GM23338 (cell line): ENCODE results near the gene TRAPPC2B. TPM values are rescaled to one million over a fixed set of nuclear protein-coding genes. Genes with fewer than 3 reads are reported as not detected.

Experiments
- ATAC-seq: fragments of 200-7000 bp; cut with Tn5 transposase; 3 replicates; pipeline ENCODE4 v1.9.1; 2020
- DNase-seq: peaks from one replicate; pipeline ENCODE4 v3.0.0-alpha.2; 2015; ENCODE audit warnings: low spot score
- H2AFZ ChIP-seq: fragments of 200-600 bp; sonication (generic); 2 replicates; pipeline ENCODE4 v1.8.0; 2016; ENCODE audit warnings: antibody characterized with exemption, mild to moderate bottlenecking, moderate library complexity
- H3F3A ChIP-seq: fragments of 200-600 bp; sonication (generic); replicated peaks from 2 replicates; pipeline ENCODE4 v1.8.0; 2017; ENCODE audit warnings: antibody characterized with exemption, mixed run types, low read depth
- H3K27ac ChIP-seq: fragments of 200-600 bp; sonication (generic); 2 replicates; pipeline ENCODE4 v1.6.1; 2016; ENCODE audit warnings: low read depth
- H3K27me3 ChIP-seq: fragments of 200-600 bp; sonication (generic); 2 replicates; pipeline ENCODE4 v1.8.0; 2016; ENCODE audit warnings: mild to moderate bottlenecking, mixed run types, moderate library complexity; ENCODE audit not compliant: insufficient read depth
- H3K36me3 ChIP-seq: fragments of 200-600 bp; sonication (generic); 2 replicates; pipeline ENCODE4 v1.8.0; 2016; ENCODE audit warnings: mild to moderate bottlenecking; ENCODE audit not compliant: insufficient read depth
- H3K4me1 ChIP-seq: fragments of 200-600 bp; sonication (generic); 2 replicates; pipeline ENCODE4 v1.8.0; 2016; ENCODE audit warnings: mild to moderate bottlenecking, moderate library complexity; ENCODE audit not compliant: insufficient read depth
- H3K4me2 ChIP-seq: fragments of 200-600 bp; sonication (generic); 2 replicates; pipeline ENCODE4 v1.7.1; 2017; ENCODE audit warnings: mixed run types
- H3K4me3 ChIP-seq: fragments of 200-600 bp; sonication (generic); 2 replicates; pipeline ENCODE4 v1.6.1; 2016; ENCODE audit warnings: mixed run types
- H3K79me2 ChIP-seq: fragments of 200-600 bp; sonication (generic); replicated peaks from 2 replicates; pipeline ENCODE4 v1.8.0; 2017; ENCODE audit warnings: mild to moderate bottlenecking; ENCODE audit not compliant: insufficient read depth
- H3K9me2 ChIP-seq: fragments of 200-600 bp; sonication (generic); 2 replicates; pipeline ENCODE4 v1.8.0; 2017; ENCODE audit not compliant: insufficient read depth
- H4K20me1 ChIP-seq: fragments of 200-600 bp; sonication (generic); replicated peaks from 2 replicates; pipeline ENCODE4 v1.8.0; 2017; ENCODE audit warnings: mild to moderate bottlenecking; ENCODE audit not compliant: insufficient read depth
- H3K27ac Mint-ChIP-seq: 2 replicates; pipeline ENCODE4 v1.8.0; 2020; ENCODE audit warnings: inconsistent platforms, mild to moderate bottlenecking, moderate library complexity, mixed read lengths
- H3K27me3 Mint-ChIP-seq: 3 replicates; pipeline ENCODE4 v1.8.0; 2022; ENCODE audit warnings: low read depth, mild to moderate bottlenecking, moderate library complexity, mixed read lengths, inconsistent platforms; ENCODE audit not compliant: insufficient read depth, poor library complexity
- H3K36me3 Mint-ChIP-seq: 3 replicates; pipeline ENCODE4 v1.8.0; 2021; ENCODE audit warnings: low read depth, mild to moderate bottlenecking, inconsistent platforms, moderate library complexity, mixed read lengths
- H3K4me1 Mint-ChIP-seq: 3 replicates; pipeline ENCODE4 v1.8.0; 2020; ENCODE audit warnings: mild to moderate bottlenecking, inconsistent platforms, mixed read lengths
- H3K4me3 Mint-ChIP-seq: 3 replicates; pipeline ENCODE4 v1.8.0; 2021; ENCODE audit warnings: moderate library complexity, mild to moderate bottlenecking, inconsistent platforms, mixed read lengths
- H3K9me3 Mint-ChIP-seq: 3 replicates; pipeline ENCODE4 v1.8.0; 2020; ENCODE audit warnings: moderate library complexity, mild to moderate bottlenecking, inconsistent platforms, mixed read lengths
- ETS1 ChIP-seq: IDR thresholded peaks from 2 replicates; pipeline ENCODE4 v1.6.1; 2016; ENCODE audit warnings: antibody characterized with exemption
- JUNB ChIP-seq: IDR thresholded peaks from one replicate; pipeline ENCODE4 v1.6.1; 2016; ENCODE audit warnings: antibody characterized with exemption; ENCODE audit not compliant: unreplicated experiment
- REST ChIP-seq: IDR thresholded peaks from one replicate; pipeline ENCODE4 v1.6.1; 2018; ENCODE audit warnings: antibody characterized with exemption; ENCODE audit not compliant: unreplicated experiment
- ZNF114 ChIP-seq: fragments of 250-450 bp; sonication (Bioruptor Pico); IDR thresholded peaks from 2 replicates; pipeline ENCODE4 v1.5.0; 2020; ENCODE audit warnings: mild to moderate bottlenecking, moderate library complexity
- polyA plus RNA-seq: library from polyadenylated mRNA; unstranded; fragments of >200 nt; fragmentation: Nextera tagmentation; extraction: Ambion mirVana; gene quantifications from 2 replicates; pipeline ENCODE4 v1.2.1, GENCODE V29; 2016
- total RNA-seq: library from RNA; depleted of rRNA; stranded (reverse); fragments of >200 nt; shearing (Covaris generic); gene quantifications from 2 replicates; pipeline ENCODE4 v1.2.3, GENCODE V29; 2014
- TF ChIP-seq, protein P1 (sequence below), 2 experiments: fragments of 200-600 bp in 1 of 2; sonication (generic) in 1 of 2; conservative IDR thresholded peaks; 2 replicates each; pipeline versions ENCODE4 v1.5.1 to v1.6.1; 2016 to 2017; ENCODE audit warnings: antibody characterized with exemption in 2 of 2, low read depth in 2 of 2, mild to moderate bottlenecking in 2 of 2, moderate library complexity in 1 of 2
- TF ChIP-seq, protein P2 (sequence below): fragments of 250-450 bp; sonication (Bioruptor Pico); IDR thresholded peaks from 2 replicates; pipeline ENCODE4 v1.5.0; 2020; ENCODE audit warnings: mild to moderate bottlenecking, moderate library complexity

Gene TRAPPC2B
- total and polyA plus RNA-seq, 2 experiments from 2014 or later: 17.1 to 55.2 TPM

DNA sequence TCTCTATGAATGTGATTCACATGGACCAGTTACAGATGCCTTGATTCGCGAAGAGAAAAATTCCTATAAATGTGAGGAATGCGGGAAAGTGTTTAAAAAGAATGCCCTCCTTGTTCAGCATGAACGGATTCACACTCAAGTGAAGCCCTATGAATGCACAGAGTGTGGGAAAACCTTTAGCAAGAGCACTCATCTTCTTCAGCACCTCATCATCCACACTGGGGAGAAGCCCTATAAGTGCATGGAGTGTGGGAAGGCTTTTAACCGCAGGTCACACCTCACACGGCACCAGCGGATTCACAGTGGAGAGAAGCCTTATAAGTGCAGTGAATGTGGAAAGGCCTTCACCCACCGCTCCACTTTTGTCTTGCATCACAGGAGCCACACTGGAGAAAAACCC is 35.4 kb upstream of the TRAPPC2B start (continued):
- TF ChIP-seq, protein P1, sequence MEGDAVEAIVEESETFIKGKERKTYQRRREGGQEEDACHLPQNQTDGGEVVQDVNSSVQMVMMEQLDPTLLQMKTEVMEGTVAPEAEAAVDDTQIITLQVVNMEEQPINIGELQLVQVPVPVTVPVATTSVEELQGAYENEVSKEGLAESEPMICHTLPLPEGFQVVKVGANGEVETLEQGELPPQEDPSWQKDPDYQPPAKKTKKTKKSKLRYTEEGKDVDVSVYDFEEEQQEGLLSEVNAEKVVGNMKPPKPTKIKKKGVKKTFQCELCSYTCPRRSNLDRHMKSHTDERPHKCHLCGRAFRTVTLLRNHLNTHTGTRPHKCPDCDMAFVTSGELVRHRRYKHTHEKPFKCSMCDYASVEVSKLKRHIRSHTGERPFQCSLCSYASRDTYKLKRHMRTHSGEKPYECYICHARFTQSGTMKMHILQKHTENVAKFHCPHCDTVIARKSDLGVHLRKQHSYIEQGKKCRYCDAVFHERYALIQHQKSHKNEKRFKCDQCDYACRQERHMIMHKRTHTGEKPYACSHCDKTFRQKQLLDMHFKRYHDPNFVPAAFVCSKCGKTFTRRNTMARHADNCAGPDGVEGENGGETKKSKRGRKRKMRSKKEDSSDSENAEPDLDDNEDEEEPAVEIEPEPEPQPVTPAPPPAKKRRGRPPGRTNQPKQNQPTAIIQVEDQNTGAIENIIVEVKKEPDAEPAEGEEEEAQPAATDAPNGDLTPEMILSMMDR (conservative IDR thresholded peaks at IDR 0.05; ENCODE audit: low read depth in 2 of 2): no peak

DNA sequence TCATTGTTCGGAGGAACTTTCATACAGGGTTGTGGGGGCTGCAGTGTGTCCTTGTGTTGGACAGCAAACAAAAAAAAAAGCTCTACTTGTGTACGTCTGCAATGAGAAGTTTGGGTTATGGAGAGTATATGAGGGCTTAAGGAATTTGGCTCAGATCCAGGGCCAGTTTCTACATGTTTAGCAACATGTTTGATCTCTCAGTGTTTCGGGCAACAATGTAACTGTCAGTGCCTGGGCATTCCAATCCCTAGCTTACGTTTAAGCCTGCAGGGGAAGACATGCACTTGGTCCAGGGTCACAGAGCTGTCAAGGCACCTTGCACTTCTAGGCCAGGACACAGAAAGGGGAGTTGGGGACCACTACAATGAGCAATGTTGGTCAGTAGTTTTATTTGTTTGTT is 29.2 kb upstream of the TRAPPC2B start:
- Histone ChIP-seq H3K27ac (no peak overlapping the region), H3K27me3 (no peaks in the 10 kb centered on the region), H3K4me1 (no peaks in the 10 kb centered on the region), H3K36me3 (no peaks in the 10 kb centered on the region; the same call in 1 of the 2 replicates), H3F3A (no peaks in the 10 kb centered on the region), H2AFZ (no peak overlapping the region), H4K20me1 (0 out of 2 replicates have a peak, but pooled peaks cover 6% of the 10 kb centered on the region), H3K79me2 (0 out of 2 replicates have a peak, but pooled peaks cover 5% of the 10 kb centered on the region), H3K9me2 (no peaks in the 10 kb centered on the region), H3K4me2 (no peak overlapping the region), H3K4me3 (no peak overlapping the region)
- H3K27me3 Mint-ChIP-seq: no peaks in the 10 kb centered on the region
- H3K4me1 Mint-ChIP-seq: no peaks in the 10 kb centered on the region; the same call in 2 of the 3 replicates
- TF ChIP-seq, protein P2, sequence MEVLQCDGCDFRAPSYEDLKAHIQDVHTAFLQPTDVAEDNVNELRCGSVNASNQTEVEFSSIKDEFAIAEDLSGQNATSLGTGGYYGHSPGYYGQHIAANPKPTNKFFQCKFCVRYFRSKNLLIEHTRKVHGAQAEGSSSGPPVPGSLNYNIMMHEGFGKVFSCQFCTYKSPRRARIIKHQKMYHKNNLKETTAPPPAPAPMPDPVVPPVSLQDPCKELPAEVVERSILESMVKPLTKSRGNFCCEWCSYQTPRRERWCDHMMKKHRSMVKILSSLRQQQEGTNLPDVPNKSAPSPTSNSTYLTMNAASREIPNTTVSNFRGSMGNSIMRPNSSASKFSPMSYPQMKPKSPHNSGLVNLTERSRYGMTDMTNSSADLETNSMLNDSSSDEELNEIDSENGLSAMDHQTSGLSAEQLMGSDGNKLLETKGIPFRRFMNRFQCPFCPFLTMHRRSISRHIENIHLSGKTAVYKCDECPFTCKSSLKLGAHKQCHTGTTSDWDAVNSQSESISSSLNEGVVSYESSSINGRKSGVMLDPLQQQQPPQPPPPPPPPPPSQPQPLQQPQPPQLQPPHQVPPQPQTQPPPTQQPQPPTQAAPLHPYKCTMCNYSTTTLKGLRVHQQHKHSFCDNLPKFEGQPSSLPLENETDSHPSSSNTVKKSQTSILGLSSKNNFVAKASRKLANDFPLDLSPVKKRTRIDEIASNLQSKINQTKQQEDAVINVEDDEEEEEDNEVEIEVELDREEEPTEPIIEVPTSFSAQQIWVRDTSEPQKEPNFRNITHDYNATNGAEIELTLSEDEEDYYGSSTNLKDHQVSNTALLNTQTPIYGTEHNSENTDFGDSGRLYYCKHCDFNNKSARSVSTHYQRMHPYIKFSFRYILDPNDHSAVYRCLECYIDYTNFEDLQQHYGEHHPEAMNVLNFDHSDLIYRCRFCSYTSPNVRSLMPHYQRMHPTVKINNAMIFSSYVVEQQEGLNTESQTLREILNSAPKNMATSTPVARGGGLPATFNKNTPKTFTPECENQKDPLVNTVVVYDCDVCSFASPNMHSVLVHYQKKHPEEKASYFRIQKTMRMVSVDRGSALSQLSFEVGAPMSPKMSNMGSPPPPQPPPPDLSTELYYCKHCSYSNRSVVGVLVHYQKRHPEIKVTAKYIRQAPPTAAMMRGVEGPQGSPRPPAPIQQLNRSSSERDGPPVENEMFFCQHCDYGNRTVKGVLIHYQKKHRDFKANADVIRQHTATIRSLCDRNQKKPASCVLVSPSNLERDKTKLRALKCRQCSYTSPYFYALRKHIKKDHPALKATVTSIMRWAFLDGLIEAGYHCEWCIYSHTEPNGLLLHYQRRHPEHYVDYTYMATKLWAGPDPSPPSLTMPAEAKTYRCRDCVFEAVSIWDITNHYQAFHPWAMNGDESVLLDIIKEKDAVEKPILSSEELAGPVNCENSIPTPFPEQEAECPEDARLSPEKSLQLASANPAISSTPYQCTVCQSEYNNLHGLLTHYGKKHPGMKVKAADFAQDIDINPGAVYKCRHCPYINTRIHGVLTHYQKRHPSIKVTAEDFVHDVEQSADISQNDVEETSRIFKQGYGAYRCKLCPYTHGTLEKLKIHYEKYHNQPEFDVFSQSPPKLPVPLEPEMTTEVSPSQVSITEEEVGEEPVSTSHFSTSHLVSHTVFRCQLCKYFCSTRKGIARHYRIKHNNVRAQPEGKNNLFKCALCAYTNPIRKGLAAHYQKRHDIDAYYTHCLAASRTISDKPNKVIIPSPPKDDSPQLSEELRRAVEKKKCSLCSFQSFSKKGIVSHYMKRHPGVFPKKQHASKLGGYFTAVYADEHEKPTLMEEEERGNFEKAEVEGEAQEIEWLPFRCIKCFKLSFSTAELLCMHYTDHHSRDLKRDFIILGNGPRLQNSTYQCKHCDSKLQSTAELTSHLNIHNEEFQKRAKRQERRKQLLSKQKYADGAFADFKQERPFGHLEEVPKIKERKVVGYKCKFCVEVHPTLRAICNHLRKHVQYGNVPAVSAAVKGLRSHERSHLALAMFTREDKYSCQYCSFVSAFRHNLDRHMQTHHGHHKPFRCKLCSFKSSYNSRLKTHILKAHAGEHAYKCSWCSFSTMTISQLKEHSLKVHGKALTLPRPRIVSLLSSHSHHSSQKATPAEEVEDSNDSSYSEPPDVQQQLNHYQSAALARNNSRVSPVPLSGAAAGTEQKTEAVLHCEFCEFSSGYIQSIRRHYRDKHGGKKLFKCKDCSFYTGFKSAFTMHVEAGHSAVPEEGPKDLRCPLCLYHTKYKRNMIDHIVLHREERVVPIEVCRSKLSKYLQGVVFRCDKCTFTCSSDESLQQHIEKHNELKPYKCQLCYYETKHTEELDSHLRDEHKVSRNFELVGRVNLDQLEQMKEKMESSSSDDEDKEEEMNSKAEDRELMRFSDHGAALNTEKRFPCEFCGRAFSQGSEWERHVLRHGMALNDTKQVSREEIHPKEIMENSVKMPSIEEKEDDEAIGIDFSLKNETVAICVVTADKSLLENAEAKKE (CRISPR knock-in tag): no peak
- TF ChIP-seq ZNF114 (no peak), REST (no peak), ETS1 (no peak), JUNB (no peak)
- H3K36me3 Mint-ChIP-seq: peaks cover 10% of the 10 kb centered on the region
- DNase-seq: no peak
- H3K27ac Mint-ChIP-seq: no peak overlapping the region
- ATAC-seq: no peak
- no peak overlapping the region for H3K4me3 Mint-ChIP-seq
- H3K9me3 Mint-ChIP-seq: no peaks in the 10 kb centered on the region
